ENCODE measurements around the gene NSUN7.

- no peak for TF ChIP-seq CTCF (conservative IDR thresholded peaks at IDR 0.05; ENCODE audit: low read length)
- TF ChIP-seq EZH2phosphoT487 (IDR thresholded peaks at IDR 0.05; ENCODE audit: borderline replicate concordance), result no peak
Observed at GRCh38 chr4:40747207-40747835, 2.4 kb upstream of the NSUN7 start.

All from Loucy (cell line).